Activated T-cell treated with anti-CD3 and anti-CD28 coated beads, Interleukin-2, amount 50 U/mL, for 72 hours (primary cell): ENCODE results near the gene TUB. TPM values are rescaled to one million over a fixed set of nuclear protein-coding genes. Genes with fewer than 3 reads are reported as not detected.
A peak's percentile ranks its signal among the peaks of the same experiment; 100 is the strongest.

Experiments used
- ATAC-seq, 2 donors: fragments of 150-1000 bp; cut with Tn5 transposase; replicated peaks in 1 of 2; 2 replicates each; pipeline ENCODE4 v1.10.0; 2021; ENCODE audit warnings: moderate library complexity in 2 of 2, mild to moderate bottlenecking in 1 of 2
- DNase-seq, 2 donors: peaks; one replicate each; pipeline ENCODE4 v3.0.0; 2021 to 2022; ENCODE audit warnings: mixed read lengths in 1 of 2
- H3K27ac Mint-ChIP-seq: one replicate; pipeline ENCODE4 v1.8.0; 2022; ENCODE audit warnings: mild to moderate bottlenecking, moderate library complexity, mixed read lengths
- H3K27me3 Mint-ChIP-seq: one replicate; pipeline ENCODE4 v1.8.0; 2022; ENCODE audit warnings: low read depth, mixed read lengths
- H3K36me3 Mint-ChIP-seq, 2 donors: one replicate each; pipeline ENCODE4 v1.8.0; 2022; ENCODE audit warnings: mixed read lengths in 2 of 2, mild to moderate bottlenecking in 1 of 2; ENCODE audit not compliant: insufficient read depth in 2 of 2
- H3K4me1 Mint-ChIP-seq: one replicate; pipeline ENCODE4 v1.8.0; 2022; ENCODE audit warnings: low read depth, mixed read lengths
- H3K4me3 Mint-ChIP-seq, 2 donors: one replicate each; pipeline ENCODE4 v1.8.0; 2022; ENCODE audit warnings: mild to moderate bottlenecking in 2 of 2, mixed read lengths in 2 of 2, moderate library complexity in 2 of 2
- H3K9me3 Mint-ChIP-seq, 2 donors: one replicate each; pipeline ENCODE4 v1.8.0; 2022; ENCODE audit warnings: mixed read lengths in 2 of 2
- total RNA-seq, 2 donors: library from RNA; stranded (reverse); gene quantifications; one replicate each; pipeline ENCODE4 v1.2.3, GENCODE V29; 2022

Gene TUB
- total RNA-seq, 2 donors from 2014 or later = 0.10 to 0.32 TPM

DNA sequence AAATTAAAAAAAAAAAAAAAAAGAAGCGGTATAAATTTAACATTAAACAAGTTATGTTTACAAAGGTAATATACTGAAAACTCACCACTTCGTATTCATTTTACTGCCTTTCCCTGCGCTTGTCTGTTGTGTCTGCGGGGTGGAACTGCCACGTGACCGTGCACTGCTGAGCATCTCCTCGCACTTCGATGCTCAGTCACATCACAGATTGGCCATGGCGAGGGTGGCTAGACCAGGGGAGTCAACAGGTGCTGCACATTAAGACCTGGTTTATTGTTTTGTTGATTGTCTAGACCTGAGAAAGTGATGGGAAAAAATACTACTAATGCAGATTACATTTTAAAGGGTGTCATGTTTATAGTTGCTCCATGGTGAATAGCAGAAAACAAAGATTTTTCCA, 22.8 kb upstream of the TUB start:
- H3K27me3 Mint-ChIP-seq = no peaks in the 10 kb centered on the region

DNA sequence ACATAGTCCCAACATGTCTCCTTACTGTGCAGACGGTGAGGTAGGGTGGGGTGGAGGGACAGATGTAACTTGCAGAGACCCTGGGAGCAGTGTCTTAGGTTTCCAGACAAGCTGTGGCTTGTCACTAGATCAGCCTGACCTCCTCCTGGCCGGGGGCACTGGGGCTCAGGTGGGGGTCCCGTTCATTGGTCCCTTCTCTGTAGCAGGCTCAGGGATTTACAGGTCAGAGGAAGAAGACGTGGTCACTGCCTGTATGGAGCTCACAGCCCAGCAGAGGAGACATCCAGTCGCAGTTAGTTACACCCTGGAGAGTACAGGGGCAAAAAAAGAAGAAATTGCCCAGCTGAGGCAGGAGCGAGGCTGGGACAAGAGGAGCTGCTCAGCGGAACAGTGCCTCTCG, 22.0 kb upstream of the TUB start:
- DNase-seq (no peak), ATAC-seq (no peak)
- Mint-ChIP-seq H3K27ac (no peak overlapping the region), H3K27me3 (no peaks in the 10 kb centered on the region), H3K9me3 (no peaks in the 10 kb centered on the region), H3K4me1 (peaks cover 12% of the 10 kb centered on the region), H3K36me3 (no peaks in the 10 kb centered on the region), H3K4me3 (no peak overlapping the region)

More for the DNA sequence above, 22.8 kb upstream of the TUB start:
- Mint-ChIP-seq H3K27ac (no peak overlapping the region), H3K4me1 (peaks cover 12% of the 10 kb centered on the region), H3K4me3 (no peak overlapping the region), H3K36me3 (no peaks in the 10 kb centered on the region), H3K9me3 (no peaks in the 10 kb centered on the region)
- DNase-seq = no peak
- no peak for ATAC-seq

- Mint-ChIP-seq H3K4me1 (peaks cover 12% of the 10 kb centered on the region), H3K36me3 (no peaks in the 10 kb centered on the region), H3K9me3 (no peaks in the 10 kb centered on the region), H3K27ac (no peak overlapping the region), H3K27me3 (no peaks in the 10 kb centered on the region), H3K4me3 (no peak overlapping the region)
- no peak for ATAC-seq
- DNase-seq = no peak
These were observed 21.4 kb upstream of the TUB start for GRCh38 chr11:8059571-8060011.

- Mint-ChIP-seq H3K9me3 (no peaks in the 10 kb centered on the region), H3K27me3 (no peaks in the 10 kb centered on the region), H3K27ac (no peak overlapping the region), H3K4me3 (no peak overlapping the region), H3K4me1 (peaks cover 7% of the 10 kb centered on the region), H3K36me3 (no peaks in the 10 kb centered on the region)
- ATAC-seq (no peak), DNase-seq (no peak)
These were observed 20.8 kb upstream of the TUB start for GRCh38 chr11:8060146-8060719.

GRCh38 chr11:8060801-8061554, 20.0 kb upstream of the TUB start:
- Mint-ChIP-seq H3K4me1 (peaks cover 7% of the 10 kb centered on the region), H3K27ac (no peak overlapping the region), H3K4me3 (no peak overlapping the region), H3K9me3 (no peaks in the 10 kb centered on the region), H3K36me3 (no peaks in the 10 kb centered on the region), H3K27me3 (no peaks in the 10 kb centered on the region)
- ATAC-seq = peak; percentile 20 to 73
- no peak for DNase-seq

GRCh38 chr11:8061555-8062428, 19.2 kb upstream of the TUB start:
- DNase-seq (no peak), ATAC-seq (no peak)
- no peaks in the 10 kb centered on the region for H3K27me3 Mint-ChIP-seq
- no peaks in the 10 kb centered on the region for H3K9me3 Mint-ChIP-seq
- no peak overlapping the region for H3K27ac Mint-ChIP-seq
- no peak overlapping the region for H3K4me3 Mint-ChIP-seq
- H3K36me3 Mint-ChIP-seq = no peaks in the 10 kb centered on the region
- no peaks in the 10 kb centered on the region for H3K4me1 Mint-ChIP-seq

- DNase-seq (no peak), ATAC-seq (no peak)
- Mint-ChIP-seq H3K4me3 (no peak overlapping the region), H3K36me3 (no peaks in the 10 kb centered on the region), H3K27ac (no peak overlapping the region), H3K27me3 (no peaks in the 10 kb centered on the region), H3K9me3 (no peaks in the 10 kb centered on the region), H3K4me1 (no peaks in the 10 kb centered on the region)
These were observed 18.2 kb upstream of the TUB start for GRCh38 chr11:8062781-8063257.

- Mint-ChIP-seq H3K4me1 (no peaks in the 10 kb centered on the region), H3K27ac (no peak overlapping the region), H3K4me3 (no peak overlapping the region), H3K9me3 (no peaks in the 10 kb centered on the region), H3K36me3 (no peaks in the 10 kb centered on the region), H3K27me3 (no peaks in the 10 kb centered on the region)
- no peak for ATAC-seq
- no peak for DNase-seq
These were observed 17.7 kb upstream of the TUB start for GRCh38 chr11:8063324-8063723.

DNA sequence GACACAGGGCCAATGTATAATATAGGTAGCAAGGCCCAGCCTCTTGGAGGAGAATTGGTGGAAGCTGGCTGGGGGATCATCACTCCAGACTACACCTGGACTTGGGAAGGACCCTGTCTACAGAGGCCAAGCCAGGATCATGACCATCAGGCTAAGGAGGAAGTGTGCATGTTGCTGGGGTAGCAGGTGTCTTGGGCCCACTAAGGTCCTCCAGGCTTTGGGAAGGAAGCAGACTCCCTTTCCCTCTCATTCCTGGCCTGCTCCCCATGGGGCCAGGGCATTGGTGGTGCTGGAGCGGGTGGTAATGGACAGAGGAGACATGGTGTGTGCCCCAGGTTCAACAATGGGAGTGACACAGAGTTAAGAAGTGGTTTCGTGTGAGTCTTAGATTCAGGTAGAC, 16.0 kb upstream of the TUB start:
- Mint-ChIP-seq H3K9me3 (no peaks in the 10 kb centered on the region), H3K4me3 (no peak overlapping the region), H3K4me1 (no peaks in the 10 kb centered on the region), H3K27ac (no peak overlapping the region), H3K36me3 (no peaks in the 10 kb centered on the region), H3K27me3 (no peaks in the 10 kb centered on the region)
- no peak for ATAC-seq
- no peak for DNase-seq

DNA sequence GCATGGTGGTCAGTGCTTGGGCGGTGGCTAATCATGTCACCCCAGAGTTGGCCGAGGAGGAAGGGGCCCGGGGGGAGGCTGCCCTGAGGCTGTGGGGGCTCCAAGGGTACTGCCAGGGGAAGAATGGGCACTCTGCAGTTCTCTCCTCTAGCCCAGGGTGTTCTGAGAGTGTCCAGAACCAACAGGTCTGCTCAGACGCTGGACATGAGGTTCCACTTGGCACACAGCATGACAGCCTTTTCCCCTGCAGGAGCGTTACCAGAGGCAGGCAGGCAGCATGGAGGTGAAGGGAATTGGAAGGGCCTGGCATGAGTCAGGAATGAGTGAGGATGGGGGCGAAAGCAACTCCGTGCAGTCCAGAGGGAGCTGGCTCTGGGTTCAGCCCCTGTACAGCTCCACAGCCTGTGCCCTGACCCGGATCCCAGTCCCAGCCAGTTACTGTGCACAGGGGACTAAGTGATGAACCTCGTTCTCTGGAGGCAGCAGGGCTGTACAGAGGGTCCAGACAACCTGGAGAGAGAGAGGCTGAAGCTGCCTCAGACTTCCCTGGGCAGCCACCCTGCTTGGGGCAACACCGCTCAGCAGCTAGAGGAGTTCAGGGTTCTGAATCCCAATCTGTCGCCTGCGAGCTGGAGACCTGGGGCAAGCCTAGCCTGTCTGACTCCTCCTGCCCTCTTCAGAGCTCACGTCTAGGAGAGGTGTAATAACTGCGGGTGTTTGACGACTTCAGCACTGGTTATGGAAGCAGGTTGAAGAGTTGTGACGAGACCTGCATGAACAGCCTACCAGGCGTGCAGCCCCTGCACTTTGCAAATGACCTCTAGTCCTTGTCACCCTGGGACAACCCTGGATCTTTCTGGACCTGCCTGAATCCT, 14.7 kb upstream of the TUB start:
- no peak for DNase-seq
- no peaks in the 10 kb centered on the region for H3K9me3 Mint-ChIP-seq
- no peaks in the 10 kb centered on the region for H3K4me1 Mint-ChIP-seq
- H3K36me3 Mint-ChIP-seq = no peaks in the 10 kb centered on the region
- peak in 1 of 2 donors; percentile 13 for ATAC-seq
- no peaks in the 10 kb centered on the region for H3K27me3 Mint-ChIP-seq
- no peak overlapping the region for H3K4me3 Mint-ChIP-seq
- no peak overlapping the region for H3K27ac Mint-ChIP-seq

- Mint-ChIP-seq H3K36me3 (no peaks in the 10 kb centered on the region), H3K4me3 (no peak overlapping the region), H3K4me1 (no peaks in the 10 kb centered on the region), H3K9me3 (no peaks in the 10 kb centered on the region), H3K27ac (no peak overlapping the region), H3K27me3 (no peaks in the 10 kb centered on the region)
- DNase-seq (no peak), ATAC-seq (no peak)
These were observed 14.0 kb upstream of the TUB start for GRCh38 chr11:8066911-8067455.

DNA sequence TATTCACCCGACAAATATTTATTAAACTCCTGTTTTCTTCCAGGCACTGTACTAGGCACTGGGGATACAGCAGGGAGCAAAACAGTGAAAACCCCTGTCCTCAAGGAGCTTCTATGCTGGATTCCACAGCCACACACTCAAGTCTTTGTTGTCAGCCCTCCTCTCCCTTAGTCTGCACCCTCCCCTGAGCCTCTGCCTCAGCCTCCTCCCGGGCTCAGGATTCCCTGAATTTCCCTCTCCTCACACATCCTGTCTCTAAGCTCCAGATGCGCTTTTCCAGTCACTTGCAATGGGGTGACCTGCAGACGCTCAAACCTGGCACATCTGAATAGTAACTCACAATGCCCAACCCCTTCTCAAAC, 13.5 kb upstream of the TUB start:
- no peak overlapping the region for H3K4me3 Mint-ChIP-seq
- DNase-seq = no peak
- H3K4me1 Mint-ChIP-seq = no peaks in the 10 kb centered on the region
- H3K9me3 Mint-ChIP-seq = no peaks in the 10 kb centered on the region
- ATAC-seq = no peak
- no peaks in the 10 kb centered on the region for H3K36me3 Mint-ChIP-seq
- H3K27ac Mint-ChIP-seq = no peak overlapping the region
- H3K27me3 Mint-ChIP-seq = no peaks in the 10 kb centered on the region
